Keratinocyte (primary cell): ENCODE data around the gene SCP2D1. TPM values are rescaled to one million over a fixed set of nuclear protein-coding genes. Genes with fewer than 3 reads are reported as not detected.

ENCODE experiments used
- DNase-seq: peaks from one replicate; pipeline ENCODE4 v3.0.0-alpha.2; 2011; ENCODE audit warnings: low read depth, missing footprints, low spot score
- FAIRE-seq: peaks from 2 replicates; lab custom pipeline; 2011; peaks lifted over from hg19 to GRCh38; lab: Jason Lieb, UNC
- H2AFZ ChIP-seq: 2 replicates; pipeline ENCODE4 v1.6.0; 2012; ENCODE audit warnings: low read length, control low read depth, inconsistent platforms; ENCODE audit not compliant: control insufficient read depth
- H3K27ac ChIP-seq: 2 replicates; pipeline ENCODE4 v1.5.1; 2011; ENCODE audit warnings: low read length; ENCODE audit not compliant: control insufficient read depth, insufficient read depth
- H3K27me3 ChIP-seq: 3 replicates; pipeline ENCODE4 v1.6.0; 2011; ENCODE audit warnings: low read length; ENCODE audit not compliant: control insufficient read depth, insufficient read depth; ENCODE audit errors: extremely low read depth
- H3K36me3 ChIP-seq, 2 experiments: 2 replicates in 1 of 2; 3 replicates in 1 of 2; pipeline ENCODE4 v1.5.1; 2011; ENCODE audit warnings: low read length in 2 of 2, mild to moderate bottlenecking in 1 of 2; ENCODE audit not compliant: control insufficient read depth in 2 of 2, insufficient read depth in 2 of 2; ENCODE audit errors: extremely low read depth in 1 of 2
- H3K4me1 ChIP-seq: 3 replicates; pipeline ENCODE4 v1.5.1; 2011; ENCODE audit warnings: low read length; ENCODE audit not compliant: control insufficient read depth, insufficient read depth; ENCODE audit errors: extremely low read depth
- H3K4me2 ChIP-seq: 3 replicates; pipeline ENCODE4 v1.6.0; 2011; ENCODE audit warnings: low read depth, low read length; ENCODE audit not compliant: control insufficient read depth, insufficient read depth; ENCODE audit errors: extremely low read depth
- H3K4me3 ChIP-seq, 3 experiments: fragments of 200-600 bp in 1 of 3; sonication (generic) in 1 of 3; 2 replicates in 2 of 3; 3 replicates in 1 of 3; pipeline ENCODE4 v1.5.1; 2011 to 2016; ENCODE audit warnings: low read length in 3 of 3, mild to moderate bottlenecking in 3 of 3, control low read depth in 2 of 3, inconsistent platforms in 1 of 3, low read depth in 1 of 3, mixed read lengths in 1 of 3, mixed run types in 1 of 3, moderate library complexity in 1 of 3; ENCODE audit not compliant: control insufficient read depth in 2 of 3, insufficient read depth in 2 of 3; ENCODE audit errors: extremely low read depth in 1 of 3
- H3K79me2 ChIP-seq: 2 replicates; pipeline ENCODE4 v1.6.0; 2012; ENCODE audit warnings: low read length; ENCODE audit not compliant: control insufficient read depth, insufficient read depth
- H3K9ac ChIP-seq: 3 replicates; pipeline ENCODE4 v1.6.0; 2011; ENCODE audit warnings: low read length; ENCODE audit not compliant: control insufficient read depth, insufficient read depth; ENCODE audit errors: extremely low read depth
- H3K9me1 ChIP-seq: 3 replicates; pipeline ENCODE4 v1.6.0; 2011; ENCODE audit warnings: low read length; ENCODE audit not compliant: control insufficient read depth, insufficient read depth; ENCODE audit errors: extremely low read depth
- H3K9me3 ChIP-seq: 2 replicates; pipeline ENCODE4 v1.5.1; 2012; ENCODE audit warnings: low read depth, low read length; ENCODE audit not compliant: control insufficient read depth
- H4K20me1 ChIP-seq: 3 replicates; pipeline ENCODE4 v1.6.0; 2011; ENCODE audit warnings: low read length; ENCODE audit not compliant: control insufficient read depth, insufficient read depth; ENCODE audit errors: extremely low read depth
- CTCF ChIP-seq, 3 experiments: IDR thresholded peaks in 1 of 3; conservative IDR thresholded peaks in 1 of 3; optimal IDR thresholded peaks in 1 of 3; 2 replicates in 2 of 3; 3 replicates in 1 of 3; pipeline versions ENCODE3 to v1.5.1; 2011; ENCODE audit warnings: low read length in 3 of 3, mild to moderate bottlenecking in 3 of 3, moderate library complexity in 2 of 3, control low read depth in 1 of 3, inconsistent platforms in 1 of 3; ENCODE audit not compliant: insufficient read depth in 2 of 3; ENCODE audit errors: extremely low read depth in 1 of 3
- EZH2 ChIP-seq: IDR thresholded peaks from one replicate; pipeline ENCODE4 v1.6.1; 2012; ENCODE audit warnings: inconsistent platforms, mild to moderate bottlenecking, low read length, moderate library complexity
- dilution Hi-C: fragments of 300-500 bp; cut with MboI; formaldehyde crosslinking; loops from one replicate; pipeline ENCODE4 v1.7.0; 2020; ENCODE audit warnings: low sequenced_read_pairs; ENCODE audit not compliant: extremely low pct_ligation_motif_present
- polyA plus RNA-seq, 5 experiments: library from polyadenylated mRNA; depleted of rRNA in 3 of 5; stranded (reverse) in 3 of 5; stranded (forward) in 1 of 5; unstranded in 1 of 5; fragments of >200 nt; gene quantifications; 1 replicate in 1 of 5; 2 replicates in 3 of 5; 3 replicates in 1 of 5; pipeline versions ENCODE4 v1.2.1 to v1.2.3, GENCODE V29; 2011 to 2012; ENCODE audit warnings: missing spikeins in 2 of 5, low read depth in 1 of 5, low replicate concordance in 1 of 5

SCP2D1 gene
- polyA plus RNA-seq, 1 donor (not counting 4 experiments of a cell fraction or from before 2014, with no cell fraction given), result not detected

DNA sequence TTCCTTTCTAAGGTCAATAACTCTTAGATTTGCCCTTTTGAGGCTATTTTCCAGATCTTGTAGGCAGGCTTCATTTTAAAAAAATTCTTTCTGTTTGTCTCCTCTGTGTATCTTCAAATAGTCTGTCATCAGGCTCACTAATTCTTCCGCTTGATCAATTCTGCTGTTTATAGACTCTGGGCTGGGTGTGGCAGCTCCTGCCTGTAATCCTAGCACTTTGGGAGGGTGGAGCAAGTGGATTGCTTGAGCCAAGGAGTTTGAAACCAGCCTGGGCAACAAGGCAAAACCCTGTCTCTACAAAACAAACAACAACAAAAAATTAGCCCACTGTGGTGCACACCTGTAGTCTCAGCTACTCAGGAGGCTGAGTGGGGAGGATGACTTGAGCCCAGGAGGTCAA lies 40.0 kb upstream of the SCP2D1 start:
- no peak overlapping the region for H3K4me2 ChIP-seq
- H3K79me2 ChIP-seq, result no peaks in the 10 kb centered on the region
- no peak for DNase-seq
- no peaks in the 10 kb centered on the region for H3K9me3 ChIP-seq
- no peaks in the 10 kb centered on the region for H4K20me1 ChIP-seq
- H3K9ac ChIP-seq, result no peak overlapping the region
- no peaks in the 10 kb centered on the region for H3K36me3 ChIP-seq
- H3K27me3 ChIP-seq, result no peaks in the 10 kb centered on the region
- dilution Hi-C loops, result no loop called here
- no peaks in the 10 kb centered on the region for H3K4me1 ChIP-seq
- FAIRE-seq, result no peak
- no peak overlapping the region for H2AFZ ChIP-seq
- H3K9me1 ChIP-seq, result no peaks in the 10 kb centered on the region
- no peak overlapping the region for H3K4me3 ChIP-seq
- no peak overlapping the region for H3K27ac ChIP-seq
- no peak for TF ChIP-seq EZH2
- TF ChIP-seq CTCF (optimal IDR thresholded peaks at IDR 0.05 in 1 of 3, IDR thresholded peaks at IDR 0.05 in 1 of 3, conservative IDR thresholded peaks at IDR 0.05 in 1 of 3; ENCODE audit: extremely low read depth in 1 of 3, insufficient read depth in 2 of 3, low read length in 3 of 3), result no peak

DNA sequence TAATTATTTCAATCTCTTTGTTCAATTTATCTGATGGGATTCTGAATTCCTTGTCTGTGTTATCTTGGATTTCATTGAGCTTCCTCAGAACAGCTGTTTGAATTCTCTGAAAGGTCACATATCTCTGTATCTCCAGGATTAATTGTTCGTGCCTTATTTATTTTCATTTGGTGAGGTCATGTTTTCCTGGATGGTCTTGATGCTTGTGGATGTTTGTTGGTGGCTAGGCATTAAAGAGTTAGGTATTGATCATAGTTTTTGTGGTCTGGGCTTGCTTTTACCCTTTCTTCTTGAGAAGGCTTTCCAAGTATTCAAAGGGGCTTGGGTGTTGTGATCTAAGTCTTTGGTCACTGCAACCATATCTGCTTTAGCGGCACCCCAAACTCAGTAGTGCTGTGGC lies 39.4 kb upstream of the SCP2D1 start:
- Histone ChIP-seq H3K9ac (no peak overlapping the region), H3K9me1 (no peaks in the 10 kb centered on the region), H3K36me3 (no peaks in the 10 kb centered on the region), H3K4me1 (no peaks in the 10 kb centered on the region), H3K4me2 (no peak overlapping the region), H2AFZ (no peak overlapping the region), H3K9me3 (no peaks in the 10 kb centered on the region), H3K27ac (no peak overlapping the region), H3K4me3 (no peak overlapping the region), H3K79me2 (no peaks in the 10 kb centered on the region), H3K27me3 (no peaks in the 10 kb centered on the region), H4K20me1 (no peaks in the 10 kb centered on the region)
- FAIRE-seq (no peak), DNase-seq (no peak)
- dilution Hi-C loops, result no loop called here
- TF ChIP-seq EZH2 (no peak), CTCF (optimal IDR thresholded peaks at IDR 0.05 in 1 of 3, IDR thresholded peaks at IDR 0.05 in 1 of 3, conservative IDR thresholded peaks at IDR 0.05 in 1 of 3; ENCODE audit: extremely low read depth in 1 of 3, insufficient read depth in 2 of 3, low read length in 3 of 3) (no peak)
